ENCODE measurements around the gene LBH. TPM values are rescaled to one million over a fixed set of nuclear protein-coding genes. Genes with fewer than 3 reads are reported as not detected.

Gene LBH
- total RNA-seq, 1 donor from 2014 or later: 137 TPM

DNA sequence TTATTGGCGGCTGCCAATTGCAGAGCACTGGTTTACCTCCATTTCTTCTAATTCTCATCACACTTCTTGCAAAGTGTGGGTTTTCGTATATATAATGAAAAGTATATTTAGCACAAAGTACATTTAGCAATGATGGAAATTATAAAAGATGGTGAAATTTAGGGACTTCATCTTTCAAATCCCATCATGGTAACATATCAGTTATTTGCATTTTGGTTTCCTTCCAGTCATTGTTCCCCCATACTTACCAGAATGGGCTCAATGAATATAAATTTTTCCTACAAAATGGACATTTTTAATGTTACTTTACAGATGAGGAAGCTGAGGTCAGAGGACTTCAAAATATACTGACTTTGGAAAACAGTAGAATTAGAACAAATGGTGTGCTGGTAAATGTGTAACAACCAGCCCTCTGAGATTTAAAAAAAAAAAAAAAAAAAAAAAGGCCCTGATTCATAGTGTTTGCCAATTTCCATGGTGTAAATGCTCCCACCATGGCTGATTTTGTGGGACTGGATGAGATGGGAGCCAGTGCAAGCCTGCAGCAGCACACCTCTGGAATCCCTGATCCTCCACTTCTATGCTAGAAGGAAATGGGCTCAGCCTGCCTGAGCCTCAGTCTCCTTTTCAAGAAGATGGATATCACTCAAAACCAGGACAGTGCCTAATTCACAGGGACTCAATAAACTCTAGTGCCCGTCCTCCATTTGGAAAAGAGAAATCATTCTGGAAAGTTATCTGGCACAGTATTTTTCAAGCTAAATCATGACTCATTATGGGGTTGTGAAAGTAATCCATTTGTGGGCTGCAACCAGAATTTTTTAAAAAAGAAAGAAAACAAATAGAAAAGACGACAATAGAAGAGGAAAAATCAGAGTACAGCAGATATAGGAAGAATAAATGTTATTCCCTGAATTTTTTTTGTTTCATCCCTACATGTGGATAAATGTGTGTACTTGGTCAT, 34.0 kb downstream of the LBH start:
- no peak for DNase-seq (ENCODE audit: low spot score)
- TF ChIP-seq, protein P1, sequence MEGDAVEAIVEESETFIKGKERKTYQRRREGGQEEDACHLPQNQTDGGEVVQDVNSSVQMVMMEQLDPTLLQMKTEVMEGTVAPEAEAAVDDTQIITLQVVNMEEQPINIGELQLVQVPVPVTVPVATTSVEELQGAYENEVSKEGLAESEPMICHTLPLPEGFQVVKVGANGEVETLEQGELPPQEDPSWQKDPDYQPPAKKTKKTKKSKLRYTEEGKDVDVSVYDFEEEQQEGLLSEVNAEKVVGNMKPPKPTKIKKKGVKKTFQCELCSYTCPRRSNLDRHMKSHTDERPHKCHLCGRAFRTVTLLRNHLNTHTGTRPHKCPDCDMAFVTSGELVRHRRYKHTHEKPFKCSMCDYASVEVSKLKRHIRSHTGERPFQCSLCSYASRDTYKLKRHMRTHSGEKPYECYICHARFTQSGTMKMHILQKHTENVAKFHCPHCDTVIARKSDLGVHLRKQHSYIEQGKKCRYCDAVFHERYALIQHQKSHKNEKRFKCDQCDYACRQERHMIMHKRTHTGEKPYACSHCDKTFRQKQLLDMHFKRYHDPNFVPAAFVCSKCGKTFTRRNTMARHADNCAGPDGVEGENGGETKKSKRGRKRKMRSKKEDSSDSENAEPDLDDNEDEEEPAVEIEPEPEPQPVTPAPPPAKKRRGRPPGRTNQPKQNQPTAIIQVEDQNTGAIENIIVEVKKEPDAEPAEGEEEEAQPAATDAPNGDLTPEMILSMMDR (IDR thresholded peaks at IDR 0.05; ENCODE audit: unreplicated experiment): no peak
- Mint-ChIP-seq H3K27ac (ENCODE audit: unreplicated experiment) (no peak overlapping the region), H3K4me3 (ENCODE audit: unreplicated experiment) (no peak overlapping the region), H3K27me3 (ENCODE audit: unreplicated experiment) (peaks cover 5% of the 10 kb centered on the region), H3K9me3 (ENCODE audit: unreplicated experiment) (no peaks in the 10 kb centered on the region), H3K4me1 (ENCODE audit: unreplicated experiment) (peaks cover 15% of the 10 kb centered on the region), H3K36me3 (ENCODE audit: low read depth, unreplicated experiment) (peaks cover 19% of the 10 kb centered on the region)

DNA sequence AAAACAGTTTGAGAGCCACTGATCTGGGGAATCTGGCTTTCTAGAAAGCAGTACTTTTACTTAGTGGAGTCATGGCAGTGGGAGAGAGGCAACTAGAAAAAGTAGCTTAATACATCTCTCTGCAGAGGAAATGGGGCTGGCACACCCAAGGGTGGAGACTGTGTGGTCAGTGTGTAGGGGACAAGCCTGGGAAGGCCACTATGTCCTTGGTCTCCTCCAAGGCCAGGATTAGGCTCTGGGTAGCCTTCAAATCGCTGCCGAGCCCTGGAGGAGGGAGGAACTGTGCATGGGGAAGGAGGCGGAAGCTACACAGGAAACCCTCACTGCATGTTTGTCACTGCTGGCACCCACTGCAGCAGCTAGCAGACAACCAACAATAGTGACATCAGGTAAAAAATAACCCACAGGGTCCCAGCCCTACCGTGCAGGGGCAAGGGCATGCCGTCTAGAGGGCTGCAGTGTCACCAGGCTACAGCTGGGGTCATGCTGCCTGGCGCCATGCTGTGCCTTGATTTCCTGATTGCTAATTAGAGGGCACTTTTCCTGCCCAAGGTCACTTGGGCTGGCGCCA, 34.8 kb downstream of the LBH start:
- peaks cover 12% of the 10 kb centered on the region for H3K36me3 Mint-ChIP-seq (ENCODE audit: low read depth, unreplicated experiment)
- H3K4me1 Mint-ChIP-seq (ENCODE audit: unreplicated experiment): peaks cover 13% of the 10 kb centered on the region
- TF ChIP-seq, protein P1 (IDR thresholded peaks at IDR 0.05; ENCODE audit: unreplicated experiment): no peak
- H3K9me3 Mint-ChIP-seq (ENCODE audit: unreplicated experiment): no peaks in the 10 kb centered on the region
- no peak overlapping the region for H3K27ac Mint-ChIP-seq (ENCODE audit: unreplicated experiment)
- no peak for DNase-seq (ENCODE audit: low spot score)
- H3K4me3 Mint-ChIP-seq (ENCODE audit: unreplicated experiment): no peak overlapping the region
- H3K27me3 Mint-ChIP-seq (ENCODE audit: unreplicated experiment): peaks cover 2% of the 10 kb centered on the region

DNA sequence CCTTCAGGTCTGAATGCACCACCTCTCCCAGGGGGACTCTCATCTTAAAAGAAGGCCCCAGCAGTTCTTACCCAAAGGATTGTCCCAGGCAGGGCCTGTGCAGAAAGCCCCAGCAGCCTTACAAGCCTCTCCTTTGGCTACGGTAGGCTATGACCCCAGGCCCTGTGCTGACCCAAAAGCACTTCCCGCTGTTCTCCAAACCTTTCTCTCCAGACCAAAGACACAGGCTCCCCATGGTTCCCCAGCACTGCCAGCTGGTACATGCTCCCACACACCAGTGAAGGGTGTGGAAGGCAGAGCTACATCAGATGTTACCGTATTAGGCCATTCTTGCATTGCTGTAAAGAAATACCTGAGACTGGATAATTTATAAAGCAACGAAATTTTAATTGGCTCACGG, 35.4 kb downstream of the LBH start:
- Mint-ChIP-seq H3K27ac (ENCODE audit: unreplicated experiment) (no peak overlapping the region), H3K4me1 (ENCODE audit: unreplicated experiment) (peaks cover 13% of the 10 kb centered on the region), H3K4me3 (ENCODE audit: unreplicated experiment) (no peak overlapping the region), H3K9me3 (ENCODE audit: unreplicated experiment) (no peaks in the 10 kb centered on the region), H3K27me3 (ENCODE audit: unreplicated experiment) (peaks cover 5% of the 10 kb centered on the region), H3K36me3 (ENCODE audit: low read depth, unreplicated experiment) (peaks cover 12% of the 10 kb centered on the region)
- no peak for DNase-seq (ENCODE audit: low spot score)
- TF ChIP-seq, protein P1 (IDR thresholded peaks at IDR 0.05; ENCODE audit: unreplicated experiment): no peak

DNA sequence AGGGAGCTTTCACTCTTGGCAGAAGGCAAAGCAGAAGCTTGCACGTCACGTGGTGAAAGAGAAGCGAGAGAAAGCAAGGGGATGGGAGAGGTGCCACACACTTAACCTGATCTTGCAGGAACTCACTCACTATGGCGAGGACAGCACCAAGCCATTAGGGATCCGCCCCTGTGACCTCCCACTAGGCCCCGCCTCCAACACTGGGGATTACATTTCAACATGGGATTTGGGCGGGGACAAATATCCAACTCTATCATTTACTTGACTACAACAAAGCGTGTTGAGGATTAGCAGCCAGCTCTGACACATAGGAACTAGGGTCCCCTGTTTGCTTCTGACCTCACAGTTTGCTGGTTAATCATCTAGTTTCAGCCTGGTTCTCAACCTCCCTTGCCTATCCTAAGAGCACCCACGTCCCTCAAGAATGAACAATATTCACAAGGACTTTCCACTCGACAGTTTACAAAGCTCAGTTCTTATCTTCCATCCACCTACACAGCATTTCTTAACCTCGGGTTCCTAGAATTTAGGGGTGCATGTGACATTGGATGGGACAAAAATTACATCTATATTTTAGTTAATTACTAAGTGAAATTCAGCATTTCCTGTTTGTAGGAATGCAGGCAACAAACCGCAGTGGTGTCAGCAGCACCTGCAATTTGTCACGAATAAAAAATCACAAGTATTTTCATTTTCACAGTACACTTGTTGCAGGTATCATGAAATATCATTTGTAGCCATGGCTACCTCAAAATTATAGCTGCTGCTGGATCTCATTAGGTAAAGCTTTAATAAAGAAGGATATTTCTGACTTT, 36.0 kb downstream of the LBH start:
- H3K27ac Mint-ChIP-seq (ENCODE audit: unreplicated experiment): no peak overlapping the region
- peaks cover 9% of the 10 kb centered on the region for H3K36me3 Mint-ChIP-seq (ENCODE audit: low read depth, unreplicated experiment)
- peaks cover 5% of the 10 kb centered on the region for H3K27me3 Mint-ChIP-seq (ENCODE audit: unreplicated experiment)
- no peak for DNase-seq (ENCODE audit: low spot score)
- no peak overlapping the region for H3K4me3 Mint-ChIP-seq (ENCODE audit: unreplicated experiment)
- TF ChIP-seq, protein P1 (IDR thresholded peaks at IDR 0.05; ENCODE audit: unreplicated experiment): no peak
- peaks cover 13% of the 10 kb centered on the region for H3K4me1 Mint-ChIP-seq (ENCODE audit: unreplicated experiment)
- H3K9me3 Mint-ChIP-seq (ENCODE audit: unreplicated experiment): no peaks in the 10 kb centered on the region
